GM12878 (cell line): ENCODE results near the gene SLC44A4. TPM values are rescaled to one million over a fixed set of nuclear protein-coding genes. Genes with fewer than 3 reads are reported as not detected.

ENCODE experiments used
- ATAC-seq: fragments of 200-7000 bp; cut with Tn5 transposase; 3 replicates; pipeline ENCODE4 v1.9.1; 2020; ENCODE audit warnings: mild to moderate bottlenecking, moderate library complexity
- BruUV-seq: library from RNA; stranded (reverse); fragments of 400-500 nt; replicated peaks from 2 replicates; lab custom pipeline; 2021; lab: Mats Ljungman, UMichigan
- CTCF ChIA-PET: fragments of 300-600 bp; sonication (Branson Sonifier 250); formaldehyde crosslinking; extraction: SDS; loops from one replicate; lab custom pipeline; 2021; ENCODE audit warnings: inconsistent platforms; lab: Yijun Ruan, JAX
- POLR2A ChIA-PET: fragments of 350-600 bp; formaldehyde crosslinking; extraction: SDS; loops from one replicate; lab custom pipeline; 2021; ENCODE audit warnings: inconsistent platforms; lab: Charles Lee
- RAD21 ChIA-PET: fragments of 300-600 bp; sonication (Branson Sonifier 250); formaldehyde crosslinking; loops from one replicate; lab custom pipeline; 2023; ENCODE audit warnings: antibody characterized with exemption; ENCODE audit not compliant: unreplicated experiment; lab: Charles Lee
- SMC1A ChIA-PET: fragments of 300-600 bp; sonication (Branson Sonifier 250); formaldehyde crosslinking; loops from one replicate; lab custom pipeline; 2023; ENCODE audit not compliant: unreplicated experiment, uncharacterized antibody; lab: Charles Lee
- DNase-seq: peaks from one replicate; pipeline ENCODE4 v3.0.0-alpha.2; 2011; ENCODE audit warnings: low read depth, low spot score
- FAIRE-seq: peaks from 3 replicates; lab custom pipeline; 2011; peaks lifted over from hg19 to GRCh38; lab: Jason Lieb, UNC
- H2AFZ ChIP-seq: 2 replicates; pipeline ENCODE4 v1.6.0; 2011; ENCODE audit warnings: low read depth, low read length, control low read depth; ENCODE audit not compliant: control insufficient read depth
- H3K27ac ChIP-seq: 2 replicates; pipeline ENCODE4 v1.5.1; 2011; ENCODE audit warnings: control low read depth; ENCODE audit not compliant: control insufficient read depth, insufficient read depth
- H3K27me3 ChIP-seq, 2 experiments: replicated peaks in 1 of 2; 2 replicates each; pipeline versions ENCODE4 v1.6.0 to v1.6.1; 2011; ENCODE audit warnings: low read length in 1 of 2; ENCODE audit not compliant: control insufficient read depth in 2 of 2, insufficient read depth in 2 of 2
- H3K36me3 ChIP-seq, 2 experiments: 2 replicates each; pipeline ENCODE4 v1.5.1; 2011; ENCODE audit warnings: low read length in 1 of 2; ENCODE audit not compliant: control insufficient read depth in 2 of 2, insufficient read depth in 2 of 2
- H3K4me1 ChIP-seq: 2 replicates; pipeline ENCODE4 v1.6.1; 2011; ENCODE audit warnings: mild to moderate bottlenecking, low read length, moderate library complexity, mixed read lengths; ENCODE audit not compliant: control insufficient read depth, insufficient read depth
- H3K4me2 ChIP-seq: 2 replicates; pipeline ENCODE4 v1.6.0; 2011; ENCODE audit warnings: control low read depth; ENCODE audit not compliant: control insufficient read depth, insufficient read depth
- H3K4me3 ChIP-seq: fragments of 200-600 bp; sonication (generic); 2 replicates; pipeline ENCODE4 v1.5.1; 2016
- H3K79me2 ChIP-seq: 2 replicates; pipeline ENCODE4 v1.6.0; 2011; ENCODE audit warnings: low read length; ENCODE audit not compliant: control insufficient read depth, insufficient read depth
- H3K9ac ChIP-seq: 2 replicates; pipeline ENCODE4 v1.8.0; 2011; ENCODE audit warnings: low read length, control low read depth, mixed read lengths; ENCODE audit not compliant: control insufficient read depth, insufficient read depth
- H3K9me3 ChIP-seq: replicated peaks from 3 replicates; pipeline ENCODE4 v1.5.1; 2011; ENCODE audit warnings: mild to moderate bottlenecking, low read length; ENCODE audit not compliant: control insufficient read depth, insufficient read depth
- H4K20me1 ChIP-seq: 2 replicates; pipeline ENCODE4 v1.6.0; 2011; ENCODE audit not compliant: control insufficient read depth, insufficient read depth
- BHLHE40 ChIP-seq, 2 experiments: fragments of 450-650 bp in 1 of 2; IDR thresholded peaks; 2 replicates each; pipeline ENCODE4 v1.6.1; 2011 to 2017; ENCODE audit warnings: low read depth in 2 of 2, borderline replicate concordance in 1 of 2, improper control_type of control experiment in 1 of 2, low read length in 1 of 2, mild to moderate bottlenecking in 1 of 2
- IKZF2 ChIP-seq, 2 experiments: fragments of 450-650 bp; IDR thresholded peaks; 2 replicates each; pipeline ENCODE4 v1.6.1; 2017; ENCODE audit warnings: mild to moderate bottlenecking in 2 of 2, moderate library complexity in 2 of 2
- MLLT1 ChIP-seq: fragments of 450-650 bp; IDR thresholded peaks from 2 replicates; pipeline ENCODE4 v1.6.1; 2016; ENCODE audit warnings: mild to moderate bottlenecking
- PAX5 ChIP-seq: IDR thresholded peaks from 2 replicates; pipeline ENCODE4 v1.6.1; 2011; ENCODE audit warnings: low read depth, low read length, borderline replicate concordance
- POLR2A ChIP-seq: IDR thresholded peaks from 2 replicates; pipeline ENCODE4 v1.6.1; 2011; ENCODE audit warnings: low read depth, mild to moderate bottlenecking, low read length
- TCF3 ChIP-seq: IDR thresholded peaks from 2 replicates; pipeline ENCODE4 v1.6.1; 2012; ENCODE audit warnings: low read depth, mild to moderate bottlenecking, low read length, borderline replicate concordance; ENCODE audit not compliant: insufficient read depth
- WGBS: methylation state at CpG from one replicate; pipeline ENCODE4 v1.1.6; 2016; ENCODE audit warnings: low lambda C conversion rate; ENCODE audit not compliant: insufficient replicate concordance, insufficient coverage; ENCODE audit errors: missing lambda C conversion rate; 5-methylcytosine and 5-hydroxymethylcytosine counted together
- in situ Hi-C: fragments of 300-500 bp; cut with MboI; formaldehyde crosslinking; loops from 9 replicates; pipeline ENCODE4 v1.14.3; 2018; ENCODE audit warnings: mixed read lengths
- intact Hi-C: fragments of 100-400 bp; cut with micrococcal nuclease; formaldehyde crosslinking; loops from one replicate; pipeline ENCODE4 v1.14.2; 2022; ENCODE audit not compliant: unreplicated experiment
- polyA plus RNA-seq, 11 experiments: library from polyadenylated mRNA; depleted of rRNA in 4 of 11; unstranded in 6 of 11; stranded (reverse) in 5 of 11; fragments of >200 nt; fragmentation: Nextera tagmentation in 4 of 11; fragmentation: Illumina TruSeq in 1 of 11; extraction: Ambion mirVana in 4 of 11; extraction: Trizol in 1 of 11; gene quantifications; 1 replicate in 1 of 11; 2 replicates in 10 of 11; pipeline versions ENCODE4 v1.2.1 to v1.2.3, GENCODE V29; 2011 to 2016; ENCODE audit warnings: inconsistent platforms in 2 of 11, missing spikeins in 2 of 11, low read depth in 1 of 11
- total RNA-seq, 4 experiments: library from RNA; depleted of rRNA in 3 of 4; stranded (reverse); fragments of >200 nt in 3 of 4; fragmentation: Illumina TruSeq in 1 of 4; extraction: Trizol in 1 of 4; gene quantifications; 2 replicates each; pipeline versions ENCODE4 v1.2.1 to v1.2.3, GENCODE V29; 2013 to 2021

The SLC44A4 gene
- total and polyA plus RNA-seq, 10 of the 15 experiments (the other 5 are each of a cell fraction or from before 2014, with no cell fraction given), result 0.04 to 0.24 (median 0.15) TPM; not detected in 3

GRCh38 chr6:31836047-31836473 is 42.7 kb downstream of the SLC44A4 start:
- H3K79me2 ChIP-seq, result peaks cover 59% of the 10 kb centered on the region
- ATAC-seq (no peak), FAIRE-seq (no peak), DNase-seq (no peak)
- no TSS peak for BruUV-seq
- H3K4me2 ChIP-seq, result peak overlapping the region; percentile 30
- no peak overlapping the region for H2AFZ ChIP-seq
- SMC1A ChIA-PET, result interaction anchor here (0.8 to 1.2 kb wide), 4 partner anchors 41 to 106 kb away, joined by 3 to 4 read pairs (median 4); no protein-coding TSS in a partner anchor
- TF ChIP-seq MLLT1, result 0 out of 2 replicates have a peak, but pooled peaks have one; percentile 27
- TF ChIP-seq PAX5, result 0 out of 2 replicates have a peak, but pooled peaks have one; percentile 45
- TF ChIP-seq IKZF2 (IDR thresholded peaks at IDR 0.05), result peak in 1 of 2 experiments; percentile 14; a peak in 1 of 4 replicates
- TF ChIP-seq BHLHE40 (IDR thresholded peaks at IDR 0.05; ENCODE audit: borderline replicate concordance in 1 of 2, low read depth in 2 of 2, low read length in 1 of 2), result peak; percentile 80 to 88
- TF ChIP-seq POLR2A, result peak; percentile 53
- no peak for TF ChIP-seq TCF3
- intact Hi-C loops, result no loop called here
- no peaks in the 10 kb centered on the region for H3K27me3 ChIP-seq
- H3K4me3 ChIP-seq, result peak overlapping the region; percentile 82
- H3K27ac ChIP-seq, result peak overlapping the region; percentile 96
- H3K4me1 ChIP-seq, result peaks cover 20% of the 10 kb centered on the region
- POLR2A ChIA-PET, result interaction anchor here (0.7 to 10.9 kb wide), 10 partner anchors 8 to 184 kb away, joined by 3 to 122 read pairs (median 4); partner anchors contain the start of genes CLIC1, HSPA1A, HSPA1B and HSPA1L
- RAD21 ChIA-PET, result interaction anchor here (0.6 to 1.0 kb wide), 6 partner anchors 14 to 1520 kb away, joined by 3 to 5 read pairs (median 3); no protein-coding TSS in a partner anchor
- in situ Hi-C loops, result loop anchor here (10.0 kb wide), 1 partner anchor 291 kb away; the partner anchor contains the start of genes ATP6V1G2, DDX39B and NFKBIL1
- CTCF ChIA-PET, result interaction anchor here (0.7 to 3.3 kb wide), 7 partner anchors 27 to 461 kb away, joined by 3 to 22 read pairs (median 3); partner anchors contain the start of genes CLIC1 and NEU1
- peak overlapping the region; percentile 90 for H3K9ac ChIP-seq
- peaks cover 10 to 24% of the 10 kb centered on the region in 2 experiments for H3K36me3 ChIP-seq
- WGBS, result 2% methylated on average over 14 of the region's 14 CpGs
- no peaks in the 10 kb centered on the region for H3K9me3 ChIP-seq
- peaks cover 9% of the 10 kb centered on the region for H4K20me1 ChIP-seq
